SIG-M5 treated with dmso at 0.1 percent for 504 hours (cell line): ENCODE measurements around the gene LRRC39.

Experiments used
- DNase-seq: peaks from one replicate; lab custom pipeline; 2025; ENCODE audit not compliant: unreplicated experiment; lab: John Stamatoyannopoulos, UW

Gene LRRC39

GRCh38 chr1:100151679-100152078, 26.4 kb downstream of the LRRC39 start:
- DNase-seq: no peak

GRCh38 chr1:100147875-100148274, 30.2 kb downstream of the LRRC39 start:
- DNase-seq: no peak

- no peak for DNase-seq
Measured at GRCh38 chr1:100146958-100147357, 31.1 kb downstream of the LRRC39 start.

GRCh38 chr1:100145116-100145515, 32.9 kb downstream of the LRRC39 start:
- DNase-seq: no peak

- DNase-seq: no peak
Measured at GRCh38 chr1:100142343-100142742, 35.7 kb downstream of the LRRC39 start.

- no peak for DNase-seq
Measured at GRCh38 chr1:100141192-100141591, 36.9 kb downstream of the LRRC39 start.

GRCh38 chr1:100137602-100138001, 40.5 kb downstream of the LRRC39 start:
- no peak for DNase-seq

- DNase-seq: no peak
Measured at GRCh38 chr1:100134872-100135271, 43.2 kb downstream of the LRRC39 start.

GRCh38 chr1:100132566-100133477, 45.2 kb downstream of the LRRC39 start, which contains the start of the genes SASS6 and TRMT13:
Gene SASS6, minus strand, starts transcription at chr1:100132930. Its CDS starts 116 bp downstream, at chr1:100132814.
Gene TRMT13, plus strand, starts transcription at chr1:100133163. Its CDS starts 6 bp downstream, at chr1:100133169.
- peak; percentile 98 for DNase-seq

GRCh38 chr1:100131623-100132022, 46.4 kb downstream of the LRRC39 start:
- no peak for DNase-seq

GRCh38 chr1:100130552-100131077, 47.4 kb downstream of the LRRC39 start:
- no peak for DNase-seq

- DNase-seq: no peak
Measured at GRCh38 chr1:100127226-100127625, 50.8 kb downstream of the LRRC39 start.

- DNase-seq: no peak
Measured at GRCh38 chr1:100122177-100122576, 55.9 kb downstream of the LRRC39 start.

- no peak for DNase-seq
Measured at GRCh38 chr1:100115524-100115923, 62.5 kb downstream of the LRRC39 start.

- no peak for DNase-seq
Measured at GRCh38 chr1:100109554-100110066, 68.4 kb downstream of the LRRC39 start.

- no peak for DNase-seq
Measured at GRCh38 chr1:100107696-100108095, 70.4 kb downstream of the LRRC39 start.

GRCh38 chr1:100101564-100101963, 76.5 kb downstream of the LRRC39 start:
- DNase-seq: no peak

- no peak for DNase-seq
Measured at GRCh38 chr1:100100202-100100601, 77.9 kb downstream of the LRRC39 start.
